Activated CD8-positive, alpha-beta memory T cell treated with anti-CD3 and anti-CD28 coated beads, Interleukin-2, amount 10 ng/mL, durations not matched to agents 7 days and 5 days (primary cell): Measurements from ENCODE around the gene GPR137B. TPM values are rescaled to one million over a fixed set of nuclear protein-coding genes. Genes with fewer than 3 reads are reported as not detected.

Experiments used
- ATAC-seq: fragments of 150-1000 bp; cut with Tn5 transposase; one replicate; pipeline ENCODE4 v1.10.0; 2021; ENCODE audit warnings: moderate library complexity
- CTCF ChIA-PET: fragments of 350-600 bp; sonication (Branson Sonifier 250); formaldehyde crosslinking; loops from one replicate; lab custom pipeline; 2021; ENCODE audit warnings: antibody characterized with exemption; lab: Charles Lee
- DNase-seq: peaks from one replicate; pipeline ENCODE4 v3.0.0-alpha.2; 2020
- H3K27ac Mint-ChIP-seq: one replicate; pipeline ENCODE4 v1.8.0; 2021; ENCODE audit warnings: mild to moderate bottlenecking, mixed read lengths
- H3K27me3 Mint-ChIP-seq: one replicate; pipeline ENCODE4 v1.8.0; 2021; ENCODE audit warnings: mixed read lengths
- H3K36me3 Mint-ChIP-seq: one replicate; pipeline ENCODE4 v1.8.0; 2021; ENCODE audit warnings: mild to moderate bottlenecking, mixed read lengths
- H3K4me1 Mint-ChIP-seq: one replicate; pipeline ENCODE4 v1.8.0; 2021; ENCODE audit warnings: mixed read lengths
- H3K4me3 Mint-ChIP-seq: one replicate; pipeline ENCODE4 v1.8.0; 2021; ENCODE audit warnings: mild to moderate bottlenecking, moderate library complexity, mixed read lengths
- H3K9me3 Mint-ChIP-seq: one replicate; pipeline ENCODE4 v1.8.0; 2022; ENCODE audit warnings: low read depth, mixed read lengths
- total RNA-seq, 2 experiments: library from RNA; stranded (reverse); gene quantifications; one replicate each; pipeline ENCODE4 v1.2.3, GENCODE V29; 2021

GPR137B gene
- total RNA-seq, 2 experiments from 2014 or later, result 6.3 to 9.7 TPM

- Mint-ChIP-seq H3K9me3 (no peaks in the 10 kb centered on the region), H3K4me3 (peak overlapping the region; percentile 69), H3K27ac (no peak overlapping the region), H3K27me3 (peaks cover 52% of the 10 kb centered on the region), H3K36me3 (peaks cover 3% of the 10 kb centered on the region), H3K4me1 (peaks cover 18% of the 10 kb centered on the region)
- ATAC-seq, result no peak
- CTCF ChIA-PET, result interaction anchor here (1.2 to 1.5 kb wide), 2 partner anchors 36 to 144 kb away, joined by 3 to 4 read pairs; no protein-coding TSS in a partner anchor
- DNase-seq, result no peak
Observed at GRCh38 chr1:236140705-236141446, 1.5 kb upstream of the GPR137B start.

- H3K27ac Mint-ChIP-seq, result no peak overlapping the region
- H3K36me3 Mint-ChIP-seq, result peaks cover 6% of the 10 kb centered on the region
- peaks cover 48% of the 10 kb centered on the region for H3K27me3 Mint-ChIP-seq
- DNase-seq (no peak), ATAC-seq (peak; percentile 3)
- CTCF ChIA-PET, result interaction anchor here (1.2 kb wide), 1 partner anchor 143 kb away, joined by 3 read pairs; no protein-coding TSS in a partner anchor
- peaks cover 18% of the 10 kb centered on the region for H3K4me1 Mint-ChIP-seq
- H3K4me3 Mint-ChIP-seq, result peak overlapping the region; percentile 69
- H3K9me3 Mint-ChIP-seq, result no peaks in the 10 kb centered on the region
Observed at GRCh38 chr1:236141447-236142252, 689 bp upstream of the GPR137B start.

GRCh38 chr1:236143104-236143948 lies 987 bp downstream of the GPR137B start:
- peaks cover 34% of the 10 kb centered on the region for H3K27me3 Mint-ChIP-seq

GRCh38 chr1:236144033-236144432 lies 1.7 kb downstream of the GPR137B start:
- peaks cover 27% of the 10 kb centered on the region for H3K27me3 Mint-ChIP-seq
- peak overlapping the region; percentile 90 for H3K4me3 Mint-ChIP-seq
- peaks cover 6% of the 10 kb centered on the region for H3K36me3 Mint-ChIP-seq
- DNase-seq (no peak), ATAC-seq (no peak)
- no peak overlapping the region for H3K27ac Mint-ChIP-seq
- CTCF ChIA-PET, result interaction anchor here (0.7 kb wide), 1 partner anchor 61 kb away, joined by 3 read pairs; no protein-coding TSS in a partner anchor
- H3K9me3 Mint-ChIP-seq, result no peaks in the 10 kb centered on the region
- H3K4me1 Mint-ChIP-seq, result peaks cover 18% of the 10 kb centered on the region

More at GRCh38 chr1:236143104-236143948, 987 bp downstream of the GPR137B start:
- H3K36me3 Mint-ChIP-seq, result peaks cover 6% of the 10 kb centered on the region
- H3K9me3 Mint-ChIP-seq, result no peaks in the 10 kb centered on the region
- ATAC-seq (peak; percentile 52), DNase-seq (peak; percentile 70)
- peak overlapping the region; percentile 90 for H3K4me3 Mint-ChIP-seq
- H3K27ac Mint-ChIP-seq, result peak overlapping the region; percentile 38
- H3K4me1 Mint-ChIP-seq, result peaks cover 18% of the 10 kb centered on the region
- CTCF ChIA-PET, result interaction anchor here (0.7 to 1.0 kb wide), 2 partner anchors 62 to 141 kb away, joined by 3 to 4 read pairs; no protein-coding TSS in a partner anchor

GRCh38 chr1:236144446-236145150 lies 2.3 kb downstream of the GPR137B start:
- ATAC-seq (no peak), DNase-seq (no peak)
- Mint-ChIP-seq H3K27ac (no peak overlapping the region), H3K4me1 (peaks cover 18% of the 10 kb centered on the region), H3K9me3 (no peaks in the 10 kb centered on the region), H3K27me3 (peaks cover 22% of the 10 kb centered on the region), H3K4me3 (no peak overlapping the region), H3K36me3 (peaks cover 6% of the 10 kb centered on the region)
- CTCF ChIA-PET, result no interaction called here

GRCh38 chr1:236147068-236147467 lies 4.7 kb downstream of the GPR137B start:
- peaks cover 14% of the 10 kb centered on the region for H3K4me1 Mint-ChIP-seq
- H3K27me3 Mint-ChIP-seq, result no peaks in the 10 kb centered on the region
- DNase-seq (no peak), ATAC-seq (no peak)
- H3K4me3 Mint-ChIP-seq, result no peak overlapping the region
- CTCF ChIA-PET, result interaction anchor here (0.6 to 1.4 kb wide), 2 partner anchors 13 to 397 kb away, joined by 3 to 4 read pairs; no protein-coding TSS in a partner anchor
- no peaks in the 10 kb centered on the region for H3K9me3 Mint-ChIP-seq
- peaks cover 6% of the 10 kb centered on the region for H3K36me3 Mint-ChIP-seq
- no peak overlapping the region for H3K27ac Mint-ChIP-seq

- Mint-ChIP-seq H3K27me3 (no peaks in the 10 kb centered on the region), H3K4me3 (no peak overlapping the region)
- CTCF ChIA-PET, result interaction anchor here (0.6 to 1.4 kb wide), 2 partner anchors 12 to 396 kb away, joined by 3 to 4 read pairs; no protein-coding TSS in a partner anchor
Observed at GRCh38 chr1:236147521-236148469, 5.5 kb downstream of the GPR137B start.

GRCh38 chr1:236148470-236148845 lies 6.1 kb downstream of the GPR137B start:
- no peak overlapping the region for H3K4me3 Mint-ChIP-seq
- H3K27me3 Mint-ChIP-seq, result no peaks in the 10 kb centered on the region
- DNase-seq (no peak), ATAC-seq (no peak)
- CTCF ChIA-PET, result no interaction called here
- H3K9me3 Mint-ChIP-seq, result no peaks in the 10 kb centered on the region
- no peak overlapping the region for H3K27ac Mint-ChIP-seq
- H3K36me3 Mint-ChIP-seq, result peaks cover 5% of the 10 kb centered on the region
- H3K4me1 Mint-ChIP-seq, result peaks cover 11% of the 10 kb centered on the region

More at GRCh38 chr1:236147521-236148469, 5.5 kb downstream of the GPR137B start:
- ATAC-seq, result no peak
- Mint-ChIP-seq H3K27ac (no peak overlapping the region), H3K36me3 (peaks cover 5% of the 10 kb centered on the region), H3K4me1 (peaks cover 14% of the 10 kb centered on the region), H3K9me3 (no peaks in the 10 kb centered on the region)
- DNase-seq, result no peak

GRCh38 chr1:236149003-236149595 lies 6.8 kb downstream of the GPR137B start:
- no peak for ATAC-seq
- DNase-seq, result no peak
- Mint-ChIP-seq H3K36me3 (peaks cover 4% of the 10 kb centered on the region), H3K27me3 (no peaks in the 10 kb centered on the region), H3K4me3 (no peak overlapping the region), H3K27ac (no peak overlapping the region), H3K4me1 (peaks cover 7% of the 10 kb centered on the region), H3K9me3 (no peaks in the 10 kb centered on the region)
- CTCF ChIA-PET, result no interaction called here

GRCh38 chr1:236149696-236150228 lies 7.4 kb downstream of the GPR137B start:
- no peak for DNase-seq
- H3K4me1 Mint-ChIP-seq, result peaks cover under 1% of the 10 kb centered on the region
- no peaks in the 10 kb centered on the region for H3K27me3 Mint-ChIP-seq
- no peaks in the 10 kb centered on the region for H3K9me3 Mint-ChIP-seq
- H3K27ac Mint-ChIP-seq, result no peak overlapping the region
- no peak overlapping the region for H3K4me3 Mint-ChIP-seq
- no peak for ATAC-seq
- CTCF ChIA-PET, result no interaction called here
- peaks cover 4% of the 10 kb centered on the region for H3K36me3 Mint-ChIP-seq

GRCh38 chr1:236150311-236150955 lies 8.1 kb downstream of the GPR137B start:
- H3K27me3 Mint-ChIP-seq, result peaks cover 4% of the 10 kb centered on the region
- no peak for DNase-seq
- peaks cover 4% of the 10 kb centered on the region for H3K36me3 Mint-ChIP-seq
- H3K4me1 Mint-ChIP-seq, result peaks cover 5% of the 10 kb centered on the region
- CTCF ChIA-PET, result no interaction called here
- no peak for ATAC-seq
- H3K27ac Mint-ChIP-seq, result no peak overlapping the region
- H3K9me3 Mint-ChIP-seq, result no peaks in the 10 kb centered on the region
- no peak overlapping the region for H3K4me3 Mint-ChIP-seq
